Loucy (cell line): ENCODE measurements around the gene ZBTB18.

Source experiments
- H2AFZ ChIP-seq: fragments of 200-600 bp; sonication (generic); 2 replicates; pipeline ENCODE4 v1.6.0; 2016; ENCODE audit warnings: antibody characterized with exemption, mild to moderate bottlenecking, low read length, moderate library complexity
- H3F3A ChIP-seq: fragments of 200-600 bp; 2 replicates; pipeline ENCODE4 v1.6.0; 2016; ENCODE audit warnings: antibody characterized with exemption, low read depth, mild to moderate bottlenecking
- H3K27me3 ChIP-seq: fragments of 200-600 bp; sonication (generic); 2 replicates; pipeline ENCODE4 v1.6.1; 2014; ENCODE audit warnings: low read length, mild to moderate bottlenecking; ENCODE audit not compliant: insufficient read depth, poor library complexity, severe bottlenecking
- H3K36me3 ChIP-seq: fragments of 200-600 bp; sonication (generic); 2 replicates; pipeline ENCODE4 v1.6.1; 2016; ENCODE audit warnings: low read length; ENCODE audit not compliant: insufficient read depth
- H3K4me1 ChIP-seq: fragments of 200-600 bp; sonication (generic); 2 replicates; pipeline ENCODE4 v1.5.1; 2014; ENCODE audit warnings: low read length, mild to moderate bottlenecking; ENCODE audit not compliant: insufficient read depth, poor library complexity, severe bottlenecking
- H3K4me2 ChIP-seq: fragments of 200-600 bp; sonication (generic); 2 replicates; pipeline ENCODE4 v1.6.0; 2014; ENCODE audit warnings: antibody characterized with exemption, low read length, low read depth, mild to moderate bottlenecking; ENCODE audit not compliant: poor library complexity, severe bottlenecking
- H3K4me3 ChIP-seq: fragments of 200-600 bp; sonication (generic); 2 replicates; pipeline ENCODE4 v1.5.1; 2014; ENCODE audit warnings: low read length, mild to moderate bottlenecking, mixed read lengths; ENCODE audit not compliant: poor library complexity, severe bottlenecking
- H3K79me2 ChIP-seq: fragments of 200-600 bp; sonication (generic); 2 replicates; pipeline ENCODE4 v1.6.1; 2014; ENCODE audit warnings: low read length; ENCODE audit not compliant: insufficient read depth
- H3K9ac ChIP-seq: fragments of 200-600 bp; sonication (generic); 2 replicates; pipeline ENCODE4 v1.6.0; 2014; ENCODE audit warnings: mild to moderate bottlenecking, low read depth, low read length, moderate library complexity; ENCODE audit not compliant: poor library complexity, severe bottlenecking
- H3K9me2 ChIP-seq: fragments of 200-600 bp; sonication (generic); replicated peaks from 2 replicates; pipeline ENCODE4 v1.6.1; 2016; ENCODE audit warnings: low read depth, low read length, mixed read lengths
- H3K9me3 ChIP-seq: fragments of 200-600 bp; sonication (generic); 2 replicates; pipeline ENCODE4 v1.6.1; 2014; ENCODE audit warnings: mild to moderate bottlenecking, antibody characterized with exemption, low read length, low read depth; ENCODE audit not compliant: insufficient read depth
- H4K20me1 ChIP-seq: fragments of 200-600 bp; sonication (generic); 2 replicates; pipeline ENCODE4 v1.6.0; 2014; ENCODE audit warnings: antibody characterized with exemption, low read length, mild to moderate bottlenecking; ENCODE audit not compliant: insufficient read depth, poor library complexity, severe bottlenecking
- CTCF ChIP-seq: fragments of 200-600 bp; sonication (generic); conservative IDR thresholded peaks from 2 replicates; pipeline ENCODE4 v1.5.1; 2014; ENCODE audit warnings: mild to moderate bottlenecking, antibody characterized with exemption, low read length
- EZH2phosphoT487 ChIP-seq: fragments of 200-600 bp; IDR thresholded peaks from 2 replicates; pipeline ENCODE4 v1.6.1; 2018; ENCODE audit warnings: antibody characterized with exemption, mild to moderate bottlenecking, moderate library complexity, borderline replicate concordance

The ZBTB18 gene

GRCh38 chr1:244096066-244096610 is 45.1 kb downstream of the ZBTB18 start:
- no peak overlapping the region for H2AFZ ChIP-seq
- H3F3A ChIP-seq, result no peaks in the 10 kb centered on the region
- no peak for TF ChIP-seq CTCF
- H3K27me3 ChIP-seq, result no peaks in the 10 kb centered on the region
- H3K4me2 ChIP-seq, result no peak overlapping the region
- H3K4me3 ChIP-seq, result no peak overlapping the region
- no peak overlapping the region for H3K9ac ChIP-seq
- H3K4me1 ChIP-seq, result peaks cover 16% of the 10 kb centered on the region
- no peaks in the 10 kb centered on the region for H3K9me3 ChIP-seq
- no peaks in the 10 kb centered on the region for H3K79me2 ChIP-seq
- H3K36me3 ChIP-seq, result no peaks in the 10 kb centered on the region
- H4K20me1 ChIP-seq, result no peaks in the 10 kb centered on the region
- H3K9me2 ChIP-seq, result no peaks in the 10 kb centered on the region

- Histone ChIP-seq H3K4me1 (peaks cover 22% of the 10 kb centered on the region), H2AFZ (no peak overlapping the region), H3K4me3 (no peak overlapping the region), H3K4me2 (no peak overlapping the region), H3K9me2 (no peaks in the 10 kb centered on the region), H3K79me2 (no peaks in the 10 kb centered on the region), H3K9ac (no peak overlapping the region), H3F3A (no peaks in the 10 kb centered on the region), H3K36me3 (no peaks in the 10 kb centered on the region), H3K9me3 (no peaks in the 10 kb centered on the region), H3K27me3 (no peaks in the 10 kb centered on the region), H4K20me1 (no peaks in the 10 kb centered on the region)
- no peak for TF ChIP-seq EZH2phosphoT487
- no peak for TF ChIP-seq CTCF
These were observed 45.6 kb downstream of the ZBTB18 start for GRCh38 chr1:244096691-244097090.

GRCh38 chr1:244097523-244098405 is 46.7 kb downstream of the ZBTB18 start:
- H2AFZ ChIP-seq, result no peak overlapping the region
- H3K36me3 ChIP-seq, result no peaks in the 10 kb centered on the region
- H3K79me2 ChIP-seq, result no peaks in the 10 kb centered on the region
- H3K4me2 ChIP-seq, result no peak overlapping the region
- peaks cover 33% of the 10 kb centered on the region for H3K4me1 ChIP-seq
- no peak overlapping the region for H3K4me3 ChIP-seq
- no peaks in the 10 kb centered on the region for H3K9me2 ChIP-seq
- no peaks in the 10 kb centered on the region for H3K9me3 ChIP-seq
- H3F3A ChIP-seq, result no peaks in the 10 kb centered on the region
- no peak overlapping the region for H3K9ac ChIP-seq
- no peaks in the 10 kb centered on the region for H4K20me1 ChIP-seq
- TF ChIP-seq EZH2phosphoT487 (no peak), CTCF (no peak)
- H3K27me3 ChIP-seq, result no peaks in the 10 kb centered on the region
